ENCODE data around the gene NAV2.

Gene NAV2

GRCh38 chr11:20103281-20103680, 390.6 kb downstream of the NAV2 start:
- DNase-seq (ENCODE audit: low read depth) = no peak
- no peak for TF ChIP-seq CTCF (conservative IDR thresholded peaks at IDR 0.05; ENCODE audit: low read depth, low read length)
- H3K4me3 ChIP-seq (ENCODE audit: low read depth, low read length) = no peak overlapping the region

- no peak for DNase-seq (ENCODE audit: low read depth)
- TF ChIP-seq CTCF (conservative IDR thresholded peaks at IDR 0.05; ENCODE audit: low read depth, low read length) = no peak
- H3K4me3 ChIP-seq (ENCODE audit: low read depth, low read length) = no peak overlapping the region
These were observed 392.8 kb downstream of the NAV2 start for GRCh38 chr11:20105427-20105826.

- H3K4me3 ChIP-seq (ENCODE audit: low read depth, low read length) = no peak overlapping the region
- TF ChIP-seq CTCF (conservative IDR thresholded peaks at IDR 0.05; ENCODE audit: low read depth, low read length) = no peak
- DNase-seq (ENCODE audit: low read depth) = peak; percentile 15
These were observed 397.3 kb downstream of the NAV2 start for GRCh38 chr11:20109731-20110445.

GRCh38 chr11:20110908-20111669, 398.5 kb downstream of the NAV2 start:
- peak; percentile 74 for DNase-seq (ENCODE audit: low read depth)
- TF ChIP-seq CTCF (conservative IDR thresholded peaks at IDR 0.05; ENCODE audit: low read depth, low read length) = peak; percentile 95
- H3K4me3 ChIP-seq (ENCODE audit: low read depth, low read length) = no peak overlapping the region

GRCh38 chr11:20111871-20112270, 399.2 kb downstream of the NAV2 start:
- TF ChIP-seq CTCF (conservative IDR thresholded peaks at IDR 0.05; ENCODE audit: low read depth, low read length) = no peak
- DNase-seq (ENCODE audit: low read depth) = no peak
- H3K4me3 ChIP-seq (ENCODE audit: low read depth, low read length) = no peak overlapping the region

- H3K4me3 ChIP-seq (ENCODE audit: low read depth, low read length) = peak overlapping the region; percentile 33
These were observed 399.9 kb downstream of the NAV2 start for GRCh38 chr11:20112291-20113148.

More at GRCh38 chr11:20112291-20113148, 399.9 kb downstream of the NAV2 start:
- peak; percentile 98 for DNase-seq (ENCODE audit: low read depth)
- TF ChIP-seq CTCF (conservative IDR thresholded peaks at IDR 0.05; ENCODE audit: low read depth, low read length) = no peak
